Right renal cortex interstitium (tissue), 3 donors: ENCODE data around the gene THADA. TPM values are rescaled to one million over a fixed set of nuclear protein-coding genes. Genes with fewer than 3 reads are reported as not detected.
A peak's percentile ranks its signal among the peaks of the same experiment; 100 is the strongest.
"Not testable (repeated sequence)": the region's sequence is repeated elsewhere in the genome, so short reads cannot be mapped to it uniquely, and the experiment has no call there.

Experiments
- DNase-seq, 3 donors: peaks; one replicate each; pipeline ENCODE4 v3.0.0-alpha.2; 2013; ENCODE audit warnings: low read depth in 3 of 3, low spot score in 2 of 3
- polyA plus RNA-seq, 3 donors: library from polyadenylated mRNA; unstranded; fragments of 120-200 nt; gene quantifications; one replicate each; pipeline ENCODE4 v1.2.1, GENCODE V29; 2013; ENCODE audit not compliant: insufficient read length in 3 of 3

THADA gene
- polyA plus RNA-seq, 3 donors, result 33.6 to 35.1 (median 34.5) TPM

DNA sequence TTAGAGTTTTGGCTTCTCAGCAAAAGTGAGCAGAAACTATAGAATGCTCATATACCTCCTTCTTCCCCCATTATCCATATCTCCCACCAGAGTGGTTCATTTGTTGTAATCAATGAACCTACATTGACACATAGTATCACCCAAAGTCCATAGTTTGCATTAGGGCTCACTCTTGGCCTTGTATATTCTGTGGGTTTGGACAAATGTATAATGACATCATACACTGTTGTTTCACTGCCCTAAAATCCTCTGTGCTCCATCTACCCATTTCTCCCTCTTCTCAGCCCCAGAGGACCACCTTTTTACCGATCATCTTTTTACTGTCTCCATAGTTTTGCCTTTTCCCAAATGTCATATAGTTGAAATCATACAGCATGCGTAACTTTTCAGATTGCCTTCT lies 393.5 kb downstream of the THADA start:
- DNase-seq, result no peak

- DNase-seq, result no peak
These were observed 394.3 kb downstream of the THADA start for GRCh38 chr2:43201497-43201896.

DNA sequence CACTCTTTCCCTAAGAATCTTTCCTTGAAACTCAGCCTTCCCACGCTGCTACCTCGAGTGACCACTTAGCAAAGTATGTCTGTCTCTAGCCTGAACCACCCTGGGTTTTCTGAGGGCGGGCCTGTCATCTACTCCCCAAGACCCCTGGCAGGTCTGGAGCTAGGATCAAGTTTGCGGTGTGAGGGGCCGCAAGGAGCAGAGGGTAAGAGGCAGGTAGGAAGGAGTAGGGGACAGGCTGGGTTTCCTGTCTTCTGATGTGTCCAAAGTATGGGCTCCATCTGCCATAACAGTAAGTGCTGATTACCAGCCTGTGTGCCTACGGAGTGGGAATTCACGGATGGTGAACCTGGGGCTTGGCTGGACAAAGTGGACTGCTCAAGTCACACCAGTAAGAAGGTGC lies 394.8 kb downstream of the THADA start:
- no peak for DNase-seq

DNA sequence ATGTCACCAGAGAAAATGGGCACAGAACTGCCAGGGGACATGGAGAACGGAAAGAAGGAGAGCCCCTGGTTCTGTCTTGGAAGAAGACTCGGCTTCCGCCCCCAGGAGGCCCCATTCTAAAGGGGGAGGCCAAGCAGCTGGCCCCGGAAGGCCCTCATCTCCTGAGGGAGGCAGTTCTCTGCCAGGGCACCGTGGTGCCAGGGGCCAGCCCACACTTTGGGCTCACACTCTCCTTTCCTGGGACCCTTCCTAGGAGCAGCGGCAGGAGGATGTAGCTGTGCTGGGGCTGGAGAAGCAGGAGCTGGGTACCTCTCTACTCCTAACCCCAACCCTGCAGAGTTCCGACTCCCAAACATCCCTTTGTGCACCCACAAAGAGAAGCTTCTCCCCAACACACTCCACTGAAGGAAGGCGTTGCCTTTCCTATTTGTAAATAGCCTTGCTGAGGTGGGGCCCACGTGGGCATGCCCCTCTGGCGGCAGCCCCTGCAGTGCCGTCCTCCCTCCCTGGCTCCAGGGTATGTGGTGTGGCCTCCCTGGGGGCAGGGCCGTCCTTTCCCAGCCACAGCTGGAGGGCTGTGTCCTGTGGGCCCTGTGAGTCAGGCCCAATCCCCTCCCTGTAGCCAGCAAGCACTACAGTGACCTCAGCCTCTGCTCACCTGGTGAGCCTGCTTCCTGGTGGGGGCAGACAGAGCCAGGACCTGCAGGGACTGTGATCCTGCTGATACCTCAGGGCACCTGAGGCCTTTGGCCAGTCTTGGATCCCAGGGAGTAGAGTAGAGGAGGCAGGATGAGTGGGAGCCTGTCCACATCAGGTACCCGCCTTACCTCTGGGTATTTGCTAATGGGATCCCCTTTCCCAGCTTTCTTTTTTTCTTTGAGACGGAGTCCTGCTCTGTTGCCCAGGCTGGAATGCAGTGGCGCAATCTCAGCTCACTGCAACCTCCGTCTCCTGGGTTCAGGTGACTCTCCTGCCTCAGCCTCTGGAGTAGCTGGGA lies 396.0 kb downstream of the THADA start:
- DNase-seq, result no peak

- DNase-seq, result no peak
These were observed 397.6 kb downstream of the THADA start for GRCh38 chr2:43198263-43198662.

- DNase-seq, result no peak
These were observed 398.3 kb downstream of the THADA start for GRCh38 chr2:43197588-43197896.

- DNase-seq, result no peak
These were observed 398.9 kb downstream of the THADA start for GRCh38 chr2:43196768-43197587.

GRCh38 chr2:43194121-43194869 lies 401.5 kb downstream of the THADA start:
- peak in 1 of 3 donors; percentile 74 for DNase-seq

- no peak for DNase-seq
These were observed 402.2 kb downstream of the THADA start for GRCh38 chr2:43193652-43194120.

- no peak for DNase-seq
These were observed 402.8 kb downstream of the THADA start for GRCh38 chr2:43192744-43193651.

DNA sequence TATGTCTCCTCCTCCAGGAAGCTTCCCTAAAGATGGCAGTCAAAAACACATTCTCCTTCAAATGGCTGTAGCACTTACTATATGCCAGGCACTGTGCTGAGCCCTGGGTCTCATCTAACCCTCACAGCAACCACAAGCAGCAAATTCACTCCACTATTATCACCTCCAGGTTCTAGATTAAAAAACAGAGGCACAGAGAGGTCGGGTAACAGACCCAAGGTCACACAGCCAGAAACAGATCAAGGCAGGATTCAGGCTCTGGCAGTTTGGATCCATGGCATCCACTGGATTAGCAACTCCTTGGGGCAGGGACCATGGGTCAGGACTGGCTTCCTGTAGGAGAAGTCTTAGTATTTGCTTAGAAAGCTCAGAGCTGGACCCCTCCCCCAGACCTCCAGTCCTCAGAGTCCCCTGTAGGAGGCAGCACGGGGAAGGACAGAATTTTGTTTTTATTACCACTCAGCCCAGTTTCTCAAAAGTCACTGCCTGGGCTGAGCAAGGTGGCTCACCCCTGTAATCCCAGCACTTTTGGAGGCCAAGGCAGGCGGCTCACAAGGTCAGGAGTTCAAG lies 403.8 kb downstream of the THADA start:
- DNase-seq, result no peak

DNA sequence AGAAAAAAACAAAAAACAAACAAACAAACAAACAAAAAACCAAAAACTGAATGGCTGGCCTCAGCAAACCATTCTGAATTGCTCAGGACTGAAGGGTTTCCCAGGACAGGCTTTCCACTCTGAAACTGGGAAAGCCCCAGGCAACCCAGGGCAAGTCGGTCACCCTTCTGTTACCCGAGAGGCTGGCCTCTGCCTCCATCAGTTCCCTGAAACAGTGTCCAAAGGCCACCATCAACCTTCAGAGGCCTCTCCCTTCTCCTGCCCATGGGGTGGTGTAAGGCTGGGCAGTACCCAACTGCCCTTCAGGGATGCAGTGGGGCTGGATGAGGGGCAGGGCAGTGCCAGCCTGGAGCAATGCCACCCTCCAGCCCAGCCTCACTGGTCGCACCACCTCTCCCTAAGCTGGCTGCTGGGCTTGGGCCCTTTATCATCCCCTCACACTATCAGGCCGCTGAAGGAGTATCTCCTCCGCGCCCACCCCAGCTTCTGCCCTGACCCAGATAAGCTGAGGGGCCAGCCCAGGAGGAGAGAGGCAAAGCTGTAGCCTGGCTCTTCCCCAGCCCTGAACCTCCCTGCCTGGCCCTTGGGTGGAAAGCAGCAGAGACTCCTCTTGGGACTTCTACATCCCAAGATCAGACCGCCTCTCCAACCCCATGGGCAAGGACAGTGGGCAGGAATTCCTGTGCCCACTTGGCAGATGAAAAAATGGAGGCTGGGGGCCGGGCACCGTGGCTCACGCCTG lies 405.4 kb downstream of the THADA start:
- no peak for DNase-seq

DNA sequence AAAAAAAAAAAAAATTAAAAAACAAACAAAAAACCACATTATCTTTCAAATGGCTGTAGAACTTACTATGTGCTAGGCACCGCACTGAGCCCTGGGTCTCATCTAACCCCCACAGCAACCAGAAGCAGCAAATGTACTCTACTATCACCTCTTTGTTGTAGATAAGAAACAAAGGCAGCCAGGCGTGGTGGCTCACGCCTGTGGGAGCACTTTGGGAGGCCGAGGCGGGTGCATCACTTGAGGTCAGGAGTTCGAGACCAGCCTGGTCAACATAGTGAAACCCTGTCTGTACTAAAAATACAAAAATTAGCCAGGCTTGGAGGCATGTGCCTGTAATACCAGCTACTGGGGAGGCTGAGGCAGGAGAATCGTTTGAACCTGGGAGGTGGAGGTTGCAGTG lies 406.0 kb downstream of the THADA start:
- DNase-seq, result not testable (repeated sequence)

GRCh38 chr2:43188561-43189386 lies 407.1 kb downstream of the THADA start:
- no peak for DNase-seq

- DNase-seq, result no peak
These were observed 409.0 kb downstream of the THADA start for GRCh38 chr2:43186679-43187374.

DNA sequence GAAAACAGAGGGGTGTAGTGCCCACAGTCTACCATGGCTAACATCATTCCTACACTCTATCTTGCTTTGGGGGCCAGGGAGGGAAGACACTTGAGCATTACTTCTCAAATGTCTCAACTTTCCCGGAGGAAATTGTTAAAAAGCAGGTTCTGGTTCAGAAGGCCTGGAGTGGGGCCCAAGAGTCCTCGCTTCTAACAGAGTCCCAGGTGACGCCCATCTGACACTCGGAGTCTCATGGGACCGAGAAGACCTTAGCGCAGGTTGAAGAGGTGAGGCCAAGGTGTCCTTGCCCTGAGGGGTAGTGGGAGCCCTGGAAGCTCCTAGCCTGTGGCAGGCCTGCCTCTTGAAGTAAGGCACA lies 409.5 kb downstream of the THADA start:
- DNase-seq, result no peak

- no peak for DNase-seq
These were observed 410.7 kb downstream of the THADA start for GRCh38 chr2:43185146-43185545.
